NCI-H1436 treated with DMSO at 0.1 percent for 48 hours (cell line): ENCODE results near the gene CRLF1.
"Not testable (repeated sequence)": the region's sequence is repeated elsewhere in the genome, so short reads cannot be mapped to it uniquely, and the experiment has no call there.

Source experiments
- DNase-seq: peaks from one replicate; lab custom pipeline; 2025; lab: John Stamatoyannopoulos, UW

The CRLF1 gene

GRCh38 chr19:18592732-18593131, 13.9 kb downstream of the CRLF1 start:
- DNase-seq, result not testable (repeated sequence)

- DNase-seq, result no peak
Observed at GRCh38 chr19:18591735-18592385, 14.7 kb downstream of the CRLF1 start.

DNA sequence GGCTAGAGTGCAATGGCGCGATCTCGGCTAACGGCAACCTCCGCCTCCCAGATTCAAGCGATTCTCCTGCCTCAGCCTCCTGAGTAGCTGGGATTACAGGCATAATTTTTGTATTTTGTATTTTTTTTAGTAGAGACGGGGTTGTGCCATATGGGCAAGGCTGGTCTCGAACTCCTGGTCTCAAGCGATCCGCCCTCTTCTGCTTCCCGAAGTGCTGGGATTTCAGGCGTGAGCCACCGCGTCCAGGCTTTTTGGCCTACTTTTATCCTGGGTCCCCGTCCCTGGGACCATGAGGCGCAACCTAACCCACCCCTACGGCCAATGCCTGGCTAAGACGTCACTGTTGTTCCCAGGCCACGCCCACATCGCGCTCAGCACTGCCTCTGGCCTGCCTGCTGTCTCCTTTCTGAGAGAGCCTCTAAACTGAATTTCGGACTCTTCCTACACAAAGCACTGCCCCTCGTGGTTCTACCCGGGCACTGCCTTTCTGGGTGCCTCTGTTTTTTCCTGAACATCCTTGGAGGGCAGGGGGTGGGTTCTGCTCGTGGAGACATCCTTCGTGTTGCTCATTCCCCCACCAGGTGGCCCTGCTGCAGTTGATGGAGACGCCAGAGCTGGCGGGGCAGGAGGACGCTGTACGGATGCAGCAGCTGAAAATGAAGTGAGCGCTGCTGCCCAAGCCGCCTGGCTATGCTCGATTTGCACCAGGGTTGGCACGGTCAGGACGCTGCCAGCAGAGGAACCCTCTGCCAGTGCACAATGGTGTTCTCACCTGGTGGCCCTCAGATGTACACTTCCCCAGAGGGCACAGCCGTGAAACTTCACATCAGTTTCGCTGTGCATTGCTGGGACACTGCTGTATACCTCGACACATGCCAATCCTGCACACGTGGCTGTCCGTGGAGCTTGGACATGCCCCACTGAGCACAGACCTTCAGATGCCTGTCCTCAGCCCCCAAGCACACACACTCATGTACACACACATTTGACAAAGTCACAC, 16.0 kb downstream of the CRLF1 start:
- DNase-seq, result no peak

DNA sequence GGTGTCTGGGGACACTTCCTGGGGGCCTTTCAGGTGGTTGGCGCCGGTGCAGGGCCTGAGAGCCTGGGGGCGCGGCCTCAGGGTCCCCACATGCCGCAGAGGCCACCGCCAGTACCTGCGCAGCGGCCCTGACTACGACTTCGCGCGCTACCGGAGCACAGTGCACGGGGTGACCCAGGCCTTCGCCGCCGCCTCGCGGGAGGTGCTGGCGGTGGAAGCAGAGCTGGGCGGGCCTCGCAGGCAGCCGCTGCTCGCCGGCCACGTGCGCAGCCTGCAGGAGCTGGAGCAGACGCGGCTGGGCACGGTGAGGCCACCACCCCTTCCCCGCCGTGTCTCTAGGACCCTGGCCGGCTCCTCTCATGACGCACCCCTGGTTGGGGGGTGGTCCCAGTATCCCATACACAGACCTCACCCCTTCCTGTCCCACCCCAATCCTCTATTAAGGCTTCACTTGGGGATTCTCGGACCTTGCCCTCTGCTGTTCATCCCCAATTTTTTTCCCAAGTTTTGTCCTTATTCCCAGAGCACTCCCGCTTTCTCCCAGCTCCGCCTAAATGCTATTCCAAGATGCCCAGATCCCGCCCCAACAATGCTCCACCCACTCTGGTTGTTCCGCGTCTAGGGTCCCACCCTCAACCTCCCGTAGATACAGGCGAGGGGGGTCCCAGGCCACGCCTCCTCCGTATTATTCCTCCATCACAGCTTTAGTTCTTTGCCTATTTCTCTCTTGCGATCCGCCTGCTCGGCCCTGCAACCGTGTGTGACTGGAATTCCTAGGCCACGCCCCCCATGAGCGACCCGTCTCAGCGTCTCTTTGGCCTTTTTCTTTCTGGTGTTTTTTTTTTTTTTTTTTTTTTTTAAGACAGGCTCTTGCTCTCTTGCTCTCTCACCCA, 17.0 kb downstream of the CRLF1 start:
- no peak for DNase-seq

GRCh38 chr19:18588611-18589379, 17.8 kb downstream of the CRLF1 start, which contains the start of gene REX1BD:
Gene REX1BD, plus strand, starts transcription at chr19:18588798. Its CDS starts 4 bp downstream, at chr19:18588802.
- no peak for DNase-seq

DNA sequence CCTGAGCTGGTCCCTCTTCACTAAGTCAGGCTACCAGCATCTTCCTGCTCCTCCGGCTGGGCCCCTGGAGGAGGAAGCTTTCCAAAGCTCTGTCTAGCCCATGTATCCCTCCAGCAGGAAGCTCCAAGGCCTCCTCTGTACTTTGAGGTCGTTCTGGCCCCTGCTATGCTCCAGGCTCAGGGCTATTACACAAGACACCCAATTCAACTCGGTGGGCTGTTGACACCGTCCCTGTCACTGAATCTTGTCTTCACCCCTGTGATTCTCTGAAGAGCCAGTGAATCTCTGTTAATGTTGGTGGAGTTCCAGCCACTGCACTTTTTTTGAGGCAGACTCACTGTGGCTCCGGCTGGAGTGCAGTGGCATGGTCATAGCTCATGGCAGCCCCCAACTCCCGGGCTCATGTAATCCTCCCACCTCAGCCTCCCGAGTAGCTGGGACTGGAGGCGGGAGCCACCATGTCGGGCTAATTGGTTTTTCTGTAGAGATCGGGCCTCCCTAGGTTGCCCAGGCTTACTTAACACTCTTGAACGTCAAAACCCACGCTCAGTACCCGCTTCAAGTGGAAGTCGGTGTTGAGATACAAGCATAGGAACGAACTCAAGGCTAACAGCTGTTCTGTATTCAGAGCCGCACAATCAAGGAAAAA, 18.5 kb downstream of the CRLF1 start:
- no peak for DNase-seq

DNA sequence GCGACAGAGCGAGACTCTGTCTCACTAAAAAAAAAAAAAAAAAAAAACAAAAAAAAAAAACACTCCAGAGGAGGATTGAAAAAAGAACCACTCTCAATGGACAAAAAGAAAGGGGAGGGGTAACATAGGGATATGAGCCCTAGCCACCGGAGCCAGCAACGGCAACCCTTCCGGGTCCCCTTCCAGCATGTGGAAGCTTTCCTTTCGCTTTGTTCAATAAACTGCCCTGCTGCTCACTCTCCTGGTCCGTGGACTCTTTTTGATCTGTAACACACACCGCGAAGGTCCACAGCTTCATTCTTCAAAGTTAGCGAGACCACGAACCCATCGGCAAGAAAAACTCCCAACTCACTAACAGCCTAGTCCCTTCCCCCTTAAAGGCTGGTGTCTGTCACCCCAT, 19.0 kb downstream of the CRLF1 start:
- no peak for DNase-seq

DNA sequence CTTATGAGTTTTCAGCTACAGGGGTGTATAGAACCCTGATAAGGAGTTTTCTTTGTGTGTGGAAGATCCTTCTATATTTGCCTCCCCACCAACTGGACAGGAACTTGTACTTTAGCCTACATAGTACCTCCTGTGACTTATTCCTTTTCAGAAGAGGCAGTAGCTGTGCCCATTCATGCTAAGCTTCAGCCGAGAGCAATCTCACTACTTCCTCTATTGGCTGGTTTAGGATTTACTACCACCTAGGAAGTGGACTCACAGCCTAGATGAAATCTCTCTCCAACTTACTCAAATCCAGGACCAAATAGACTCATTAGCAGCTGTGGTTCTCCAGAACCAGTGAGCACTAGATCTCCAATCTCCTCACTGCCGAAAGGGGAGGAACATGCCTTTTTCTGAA, 20.3 kb downstream of the CRLF1 start:
- no peak for DNase-seq

GRCh38 chr19:18580311-18580710, 26.3 kb downstream of the CRLF1 start:
- DNase-seq, result no peak

DNA sequence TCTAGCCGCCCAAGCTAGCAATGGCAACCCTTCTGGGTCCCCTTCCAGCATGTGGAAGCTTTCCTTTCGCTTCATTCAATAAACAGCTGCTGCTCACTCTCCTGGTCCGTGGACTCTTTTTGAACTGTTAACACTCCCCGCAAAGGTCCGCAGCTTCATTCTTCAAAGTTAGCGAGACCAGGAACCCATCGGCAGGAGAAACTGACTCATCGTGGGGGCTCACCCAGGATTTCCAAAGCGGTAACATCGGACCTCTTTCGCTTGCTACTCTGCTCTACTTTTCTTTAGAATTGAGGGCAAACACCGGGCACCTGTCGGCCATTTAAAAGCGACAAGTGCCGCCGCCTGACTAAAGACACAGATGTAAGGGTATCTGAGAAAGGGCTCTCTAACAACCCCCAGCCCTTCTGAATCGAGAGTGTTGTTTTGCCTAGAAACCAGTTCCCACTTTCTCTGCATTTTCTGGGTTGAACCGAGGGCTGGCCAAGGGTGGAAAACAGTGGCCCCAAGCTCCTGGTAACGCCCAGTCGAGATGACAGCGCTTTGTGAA, 29.2 kb downstream of the CRLF1 start:
- no peak for DNase-seq

DNA sequence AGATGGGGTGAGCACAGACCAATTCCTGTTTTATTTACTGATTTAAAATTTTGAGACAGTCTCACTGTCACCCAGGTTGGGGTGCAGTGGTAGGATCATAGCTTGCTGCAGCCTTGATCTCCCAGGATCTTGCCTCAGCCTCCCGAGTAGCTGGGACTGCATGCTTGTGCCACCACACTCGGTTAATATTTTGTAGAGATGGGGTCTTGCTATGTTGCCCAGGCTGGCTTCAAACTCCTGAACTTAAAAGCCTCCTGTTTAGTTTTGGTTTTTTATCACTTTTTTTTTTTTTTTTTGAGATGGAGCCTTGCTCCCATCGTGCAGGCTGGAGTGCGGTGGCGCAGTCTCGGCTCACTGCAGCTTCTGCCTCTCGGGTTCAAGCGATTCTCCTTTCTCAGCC, 30.2 kb downstream of the CRLF1 start:
- no peak for DNase-seq

DNA sequence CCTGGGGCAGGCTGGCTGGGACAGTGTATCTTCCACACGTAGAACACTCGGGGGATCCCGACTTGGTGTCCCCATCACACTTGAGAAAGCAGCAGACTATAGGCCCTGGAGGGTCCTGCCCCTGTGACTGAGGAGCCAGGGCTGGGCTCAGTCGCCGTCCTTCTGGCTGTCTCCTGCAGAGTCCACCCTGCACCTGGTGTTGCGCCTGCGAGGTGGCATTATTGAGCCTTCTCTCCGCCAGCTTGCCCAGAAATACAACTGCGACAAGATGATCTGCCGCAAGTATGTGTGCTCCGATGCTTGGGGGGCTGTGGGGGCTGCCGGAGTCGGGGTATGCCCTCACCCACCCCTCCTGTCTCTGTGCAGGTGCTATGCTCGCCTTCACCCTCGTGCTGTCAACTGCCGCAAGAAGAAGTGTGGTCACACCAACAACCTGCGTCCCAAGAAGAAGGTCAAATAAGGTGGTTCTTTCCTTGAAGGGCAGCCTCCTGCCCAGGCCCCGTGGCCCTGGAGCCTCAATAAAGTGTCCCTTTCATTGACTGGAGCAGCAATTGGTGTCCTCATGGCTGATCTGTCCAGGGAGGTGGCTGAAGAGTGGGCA, 31.8 kb downstream of the CRLF1 start:
- no peak for DNase-seq

DNA sequence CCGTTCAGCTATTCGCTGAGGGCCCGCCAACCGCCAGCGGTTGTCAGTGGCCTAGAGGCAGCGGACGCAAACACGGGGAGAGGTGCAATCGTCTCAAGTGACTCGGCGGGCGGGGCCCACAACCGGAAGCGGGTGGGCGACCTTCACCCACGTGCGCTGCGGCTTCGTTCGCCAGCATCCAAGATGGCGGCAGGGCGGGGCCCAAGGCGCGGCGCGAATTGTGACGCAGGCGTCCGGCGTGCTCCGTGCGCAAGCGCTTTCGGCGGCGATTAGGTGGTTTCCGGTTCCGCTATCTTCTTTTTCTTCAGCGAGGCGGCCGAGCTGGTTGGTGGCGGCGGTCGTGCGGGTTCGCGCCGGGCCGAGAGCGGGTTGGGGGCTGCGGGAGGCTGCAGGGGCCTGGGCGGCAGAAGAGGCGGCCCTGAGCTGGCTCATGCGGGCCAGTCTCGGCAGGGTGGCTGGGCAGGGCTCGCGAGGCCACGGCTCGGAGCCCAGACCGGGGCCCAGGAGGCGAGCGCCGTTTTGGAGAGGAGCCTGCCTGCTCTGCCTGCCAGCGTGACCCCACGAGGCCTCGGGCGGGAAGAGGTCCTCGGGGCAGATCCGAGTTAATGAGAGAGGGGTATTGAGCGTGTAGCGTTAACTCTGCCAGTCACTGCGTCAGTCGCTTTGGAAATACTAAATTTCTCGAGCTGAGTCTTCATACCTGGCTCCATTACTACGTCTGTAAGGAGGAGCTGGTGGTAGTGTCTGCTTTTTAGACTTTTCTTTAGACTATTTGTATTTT, 34.8 kb downstream of the CRLF1 start, which contains the start of gene UBA52:
Gene UBA52, plus strand, starts transcription at position 294 of the 781 bp plus-strand sequence. CDS start 1,444 bp downstream, outside the sequence.
- DNase-seq, result peak; percentile 82

GRCh38 chr19:18568367-18568766, 38.2 kb downstream of the CRLF1 start:
- no peak for DNase-seq

DNA sequence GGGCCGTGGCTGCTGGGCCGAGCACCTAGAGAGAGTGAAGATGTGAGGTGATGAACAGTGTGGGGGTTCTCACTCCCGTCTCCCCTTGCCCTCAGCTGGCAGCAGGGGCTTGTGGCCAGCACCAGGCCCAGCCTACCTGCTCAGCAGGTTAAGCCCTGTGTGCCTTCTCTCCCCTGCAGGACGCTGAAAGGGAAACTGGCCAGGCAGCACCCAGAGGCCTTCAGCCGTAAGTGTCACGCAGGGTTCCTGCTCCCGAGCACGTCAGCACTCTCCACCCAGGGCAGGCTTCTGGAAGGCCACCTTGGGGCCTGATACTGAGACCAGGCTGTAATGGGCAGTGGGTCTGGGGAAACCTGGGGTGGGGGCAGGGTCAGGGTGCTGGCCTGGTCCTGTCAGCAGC, 39.6 kb downstream of the CRLF1 start:
- DNase-seq, result no peak

- DNase-seq, result no peak
Observed at GRCh38 chr19:18562086-18562485, 44.5 kb downstream of the CRLF1 start.

GRCh38 chr19:18559685-18560084, 46.9 kb downstream of the CRLF1 start:
- no peak for DNase-seq

DNA sequence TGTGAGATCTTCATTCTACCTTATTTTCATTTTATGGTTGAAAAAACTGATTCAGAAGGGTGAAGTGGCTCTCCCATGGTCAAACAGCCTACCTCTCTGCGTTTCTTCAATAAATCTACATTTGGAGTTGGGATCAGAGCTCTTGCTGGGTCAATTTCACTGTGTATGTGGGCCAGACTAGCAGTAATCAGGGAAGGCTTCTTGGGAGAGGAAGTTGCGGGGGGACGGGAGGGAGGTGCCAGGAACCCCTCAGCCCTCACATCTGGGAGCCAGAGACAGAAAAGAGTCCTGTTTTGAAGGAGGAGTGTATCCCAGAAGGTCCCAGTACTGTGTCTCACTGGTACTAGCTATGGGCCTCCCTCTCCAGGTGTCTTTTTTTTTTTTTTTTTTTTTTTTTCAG, 48.0 kb downstream of the CRLF1 start:
- DNase-seq, result no peak

DNA sequence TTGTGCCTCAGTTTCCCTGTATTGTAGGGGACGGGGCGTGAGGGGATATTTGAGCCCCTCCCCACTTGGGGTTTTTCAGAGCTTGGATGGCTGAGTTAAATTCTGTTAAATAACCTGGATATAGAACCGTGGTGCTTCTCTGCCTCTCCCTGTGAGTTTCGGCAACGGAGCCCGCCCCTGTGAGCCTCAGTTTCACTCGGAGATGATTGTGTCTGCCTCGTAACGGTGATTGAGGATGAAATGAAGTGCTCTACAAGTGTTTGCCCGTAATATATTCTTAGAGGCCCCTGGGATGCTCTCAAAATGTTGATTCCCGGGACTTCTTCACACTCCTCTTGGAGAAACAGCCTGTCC, 48.4 kb downstream of the CRLF1 start:
- no peak for DNase-seq
